G401.6 (cell line): ENCODE measurements around the gene PEAR1.

Source experiments
- FAIRE-seq: peaks from 2 replicates; lab custom pipeline; 2012; peaks lifted over from hg19 to GRCh38; lab: Jason Lieb, UNC

PEAR1 gene, protein sequence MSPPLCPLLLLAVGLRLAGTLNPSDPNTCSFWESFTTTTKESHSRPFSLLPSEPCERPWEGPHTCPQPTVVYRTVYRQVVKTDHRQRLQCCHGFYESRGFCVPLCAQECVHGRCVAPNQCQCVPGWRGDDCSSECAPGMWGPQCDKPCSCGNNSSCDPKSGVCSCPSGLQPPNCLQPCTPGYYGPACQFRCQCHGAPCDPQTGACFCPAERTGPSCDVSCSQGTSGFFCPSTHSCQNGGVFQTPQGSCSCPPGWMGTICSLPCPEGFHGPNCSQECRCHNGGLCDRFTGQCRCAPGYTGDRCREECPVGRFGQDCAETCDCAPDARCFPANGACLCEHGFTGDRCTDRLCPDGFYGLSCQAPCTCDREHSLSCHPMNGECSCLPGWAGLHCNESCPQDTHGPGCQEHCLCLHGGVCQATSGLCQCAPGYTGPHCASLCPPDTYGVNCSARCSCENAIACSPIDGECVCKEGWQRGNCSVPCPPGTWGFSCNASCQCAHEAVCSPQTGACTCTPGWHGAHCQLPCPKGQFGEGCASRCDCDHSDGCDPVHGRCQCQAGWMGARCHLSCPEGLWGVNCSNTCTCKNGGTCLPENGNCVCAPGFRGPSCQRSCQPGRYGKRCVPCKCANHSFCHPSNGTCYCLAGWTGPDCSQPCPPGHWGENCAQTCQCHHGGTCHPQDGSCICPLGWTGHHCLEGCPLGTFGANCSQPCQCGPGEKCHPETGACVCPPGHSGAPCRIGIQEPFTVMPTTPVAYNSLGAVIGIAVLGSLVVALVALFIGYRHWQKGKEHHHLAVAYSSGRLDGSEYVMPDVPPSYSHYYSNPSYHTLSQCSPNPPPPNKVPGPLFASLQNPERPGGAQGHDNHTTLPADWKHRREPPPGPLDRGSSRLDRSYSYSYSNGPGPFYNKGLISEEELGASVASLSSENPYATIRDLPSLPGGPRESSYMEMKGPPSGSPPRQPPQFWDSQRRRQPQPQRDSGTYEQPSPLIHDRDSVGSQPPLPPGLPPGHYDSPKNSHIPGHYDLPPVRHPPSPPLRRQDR

GRCh38 chr1:156893048-156893953, at the start of gene PEAR1:
TSS of gene PEAR1 (plus strand) at chr1:156893718. CDS start at chr1:156903927, 10,209 bp downstream.
- no peak for FAIRE-seq

DNA sequence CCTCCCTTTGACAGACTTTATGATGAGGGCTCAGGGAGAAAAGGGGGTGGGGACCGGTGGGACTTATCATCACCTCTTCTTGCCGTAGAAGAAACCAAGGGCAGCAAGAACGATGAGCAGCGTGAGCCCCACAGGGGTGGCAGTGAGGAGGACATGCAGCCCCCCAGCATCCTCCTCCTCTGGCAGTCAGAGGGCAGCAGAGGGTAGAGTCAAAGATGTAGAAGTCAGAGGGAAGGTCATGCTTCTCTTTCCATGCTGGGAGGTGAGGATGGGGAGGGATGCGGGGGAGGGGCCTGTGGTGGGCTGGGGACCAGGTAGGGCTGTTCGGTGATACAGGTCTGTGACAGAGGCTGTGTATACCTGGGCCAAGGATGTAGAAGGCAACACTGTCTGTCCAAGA, 49.4 kb upstream of the PEAR1 start:
- FAIRE-seq, result no peak

GRCh38 chr1:156844638-156845037, 48.9 kb upstream of the PEAR1 start:
- no peak for FAIRE-seq

DNA sequence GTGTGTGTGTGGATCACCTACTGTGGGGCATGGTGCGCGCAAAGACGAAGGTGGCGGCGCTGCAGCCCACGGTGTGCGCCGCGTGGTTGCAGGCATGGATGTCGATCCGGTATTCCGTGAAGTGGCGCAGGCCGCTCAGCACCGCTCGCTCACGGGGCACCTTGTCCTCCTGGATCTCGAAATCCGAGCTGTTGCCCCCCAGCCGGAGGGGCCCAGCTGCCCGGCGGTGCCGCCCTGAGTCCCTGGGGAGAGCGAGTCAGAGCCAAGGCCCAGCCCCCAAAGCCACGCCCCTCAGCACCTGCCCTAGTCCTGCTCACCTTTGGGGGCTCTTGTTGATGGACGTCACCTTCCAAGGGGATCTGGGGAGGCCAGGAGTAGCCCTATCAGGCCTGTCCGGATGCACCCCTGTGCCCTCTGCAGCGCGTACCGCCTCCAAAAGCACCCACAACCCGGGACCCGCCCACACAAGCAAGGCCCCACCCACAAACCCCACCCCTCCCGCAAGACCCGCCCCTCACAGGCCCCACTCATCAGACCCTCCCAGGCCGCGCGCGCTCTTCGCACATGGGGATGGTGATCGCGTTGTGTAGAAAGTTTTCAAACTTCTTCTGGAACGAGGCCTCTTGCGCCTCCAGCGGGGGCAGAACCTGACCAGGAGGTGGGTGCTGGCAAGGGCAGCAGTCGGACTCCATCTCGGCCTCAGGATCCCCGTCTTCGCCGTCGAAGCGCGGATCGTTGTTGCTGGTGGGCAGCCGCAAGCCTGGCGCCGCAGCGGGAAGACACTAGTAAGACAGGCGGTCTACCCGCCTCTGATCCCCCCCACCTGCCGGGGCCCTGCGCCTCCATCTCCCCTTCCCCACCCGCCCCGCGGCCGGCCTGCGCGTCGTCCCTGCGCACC, 48.2 kb upstream of the PEAR1 start:
- no peak for FAIRE-seq

GRCh38 chr1:156845953-156846545, 47.5 kb upstream of the PEAR1 start:
- no peak for FAIRE-seq

DNA sequence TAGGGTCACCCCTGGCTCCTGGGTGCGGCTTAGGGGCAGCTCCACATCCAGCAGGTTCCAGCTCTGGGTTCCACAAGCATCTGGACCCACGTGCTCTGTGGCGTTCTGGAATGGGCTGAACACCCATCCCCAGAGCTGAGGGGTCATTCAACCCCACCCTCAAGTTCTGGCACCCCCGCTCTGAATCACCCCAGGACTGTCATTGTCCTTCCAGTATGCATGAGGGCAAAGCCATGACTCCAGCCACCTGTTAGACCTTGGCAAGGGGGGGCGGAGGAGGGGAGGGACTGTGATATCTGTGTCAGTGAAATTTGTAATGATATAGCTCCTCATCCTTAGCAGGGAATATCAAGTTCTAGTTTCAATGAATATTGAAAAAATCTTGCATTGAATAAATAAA, 46.9 kb upstream of the PEAR1 start:
- no peak for FAIRE-seq

- FAIRE-seq, result no peak
Measured at GRCh38 chr1:156847591-156848460, 45.7 kb upstream of the PEAR1 start.

GRCh38 chr1:156848461-156849150, 44.9 kb upstream of the PEAR1 start:
- no peak for FAIRE-seq

DNA sequence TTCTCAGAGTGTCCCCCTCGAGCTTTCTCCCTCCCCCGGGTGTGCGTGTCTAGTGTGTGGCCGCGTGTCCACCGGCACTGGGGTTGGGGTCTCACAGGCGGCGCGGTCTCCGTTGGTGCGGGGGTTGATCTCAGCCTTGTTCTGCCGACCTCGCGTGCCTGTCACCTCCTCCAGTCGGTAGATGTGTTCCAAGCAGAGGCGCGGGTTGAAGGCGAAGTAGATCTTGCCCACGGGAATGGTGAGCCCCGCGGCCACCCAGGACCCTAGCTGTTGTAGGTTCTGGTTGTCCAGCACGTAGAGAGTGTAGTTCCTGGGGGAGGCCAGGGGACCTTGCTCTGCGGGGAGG, 44.4 kb upstream of the PEAR1 start:
- FAIRE-seq, result no peak

DNA sequence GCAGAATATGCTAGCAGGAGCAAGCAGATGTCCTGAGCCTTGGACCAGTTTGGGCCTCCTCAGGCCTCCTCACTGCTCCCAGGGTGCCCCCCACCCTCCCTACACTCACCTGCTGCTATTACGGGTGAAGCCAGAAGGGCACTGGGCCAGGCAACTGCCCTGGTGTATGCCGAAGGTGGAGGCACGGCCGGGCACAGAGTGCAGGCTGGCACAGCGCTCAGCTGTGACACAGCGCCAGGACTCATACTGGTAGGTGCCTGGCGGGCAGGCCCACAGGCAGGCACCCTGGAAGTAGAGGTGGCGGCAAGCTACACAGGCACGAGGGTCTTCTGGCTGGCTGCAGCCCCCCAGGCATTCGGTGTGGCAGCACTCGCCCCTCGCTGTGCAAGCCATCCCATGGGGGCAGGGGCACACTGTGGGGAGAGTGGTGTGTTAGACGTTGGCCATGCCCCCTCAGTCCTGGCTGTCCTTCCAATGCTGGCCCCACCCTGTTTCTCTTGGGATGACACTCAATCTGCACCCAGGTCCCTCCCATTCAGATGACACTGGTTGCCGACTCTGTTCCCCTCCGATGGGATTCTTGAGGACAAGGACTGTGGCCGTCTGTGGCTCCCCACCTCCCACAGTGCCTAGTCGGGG, 41.6 kb upstream of the PEAR1 start:
- no peak for FAIRE-seq

DNA sequence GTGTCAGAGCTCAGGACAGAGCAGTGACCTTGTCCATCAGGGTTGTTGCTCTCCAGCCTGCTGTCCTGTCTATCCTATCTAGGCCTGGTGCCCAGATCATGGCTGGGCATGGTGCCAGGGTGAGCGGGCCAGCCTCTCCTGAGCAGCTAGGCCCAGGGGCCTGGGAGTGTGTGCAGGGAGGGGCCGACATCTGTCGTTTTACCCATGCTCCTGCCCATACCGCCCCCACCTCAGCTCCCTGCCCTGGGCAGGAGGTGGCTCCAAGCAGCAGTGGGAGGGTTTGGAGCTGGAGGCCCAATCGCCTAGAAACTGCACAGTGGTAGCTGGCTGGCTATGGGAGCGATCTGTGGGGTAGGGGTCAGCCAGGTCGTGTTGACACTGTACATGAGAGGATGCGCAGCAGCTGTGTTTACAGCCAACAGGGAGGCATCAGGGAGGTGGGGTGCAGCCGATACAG, 41.1 kb upstream of the PEAR1 start:
- no peak for FAIRE-seq

- no peak for FAIRE-seq
Measured at GRCh38 chr1:156853761-156854160, 39.8 kb upstream of the PEAR1 start.

DNA sequence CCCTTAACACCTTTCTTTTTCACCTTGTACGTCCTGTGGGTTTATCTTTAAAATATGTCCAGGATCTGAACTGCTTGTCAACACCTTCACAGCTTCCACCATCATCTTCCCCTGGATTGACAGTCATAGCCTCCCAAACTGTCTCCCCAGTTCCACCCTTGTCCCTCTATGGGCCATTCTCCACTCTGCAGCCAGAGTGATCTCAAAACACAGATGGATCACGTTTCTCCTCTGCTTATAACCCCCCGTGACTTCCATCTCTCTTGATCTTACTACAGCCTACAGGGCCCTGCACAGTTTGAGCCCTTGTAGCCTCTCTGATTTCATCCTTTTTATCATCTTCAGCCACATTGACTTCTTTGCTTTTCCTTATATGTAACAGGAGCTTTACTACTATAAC, 38.9 kb upstream of the PEAR1 start:
- no peak for FAIRE-seq

DNA sequence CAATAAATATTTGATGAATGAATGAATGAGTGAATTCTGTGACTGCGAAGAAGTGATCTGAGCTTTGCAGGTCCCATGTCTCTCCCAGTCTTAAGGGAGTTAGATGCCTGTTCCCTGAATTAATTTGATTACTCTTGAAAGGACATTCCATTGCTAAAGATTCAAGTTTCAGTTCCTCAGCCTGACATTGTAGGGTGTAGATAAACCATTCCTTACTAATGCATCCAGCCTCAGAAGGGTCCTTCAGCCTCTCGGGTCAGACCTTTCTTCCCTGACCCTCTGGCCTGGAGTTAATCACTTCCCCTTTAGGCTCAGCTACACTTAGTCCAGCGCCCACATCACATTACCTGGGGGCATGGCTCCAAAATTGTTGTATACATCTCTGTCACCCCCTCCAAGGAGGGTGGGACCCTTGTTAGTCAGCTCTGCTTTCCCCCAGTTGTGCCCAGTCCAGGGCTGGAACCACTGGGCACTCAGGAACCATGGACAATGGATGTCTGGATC, 37.2 kb upstream of the PEAR1 start:
- no peak for FAIRE-seq

GRCh38 chr1:156857532-156857931, 36.0 kb upstream of the PEAR1 start:
- FAIRE-seq, result no peak

- no peak for FAIRE-seq
Measured at GRCh38 chr1:156858555-156858956, 35.0 kb upstream of the PEAR1 start.

GRCh38 chr1:156858959-156859522, 34.5 kb upstream of the PEAR1 start, which contains the start of gene INSRR:
TSS of gene INSRR (minus strand) at chr1:156859117. CDS start at chr1:156858621, 496 bp downstream.
- FAIRE-seq, result no peak
